Epithelial cell of proximal tubule (primary cell): ENCODE measurements around the gene NT5M. TPM values are rescaled to one million over a fixed set of nuclear protein-coding genes. Genes with fewer than 3 reads are reported as not detected.

ENCODE experiments used
- DNase-seq: peaks from one replicate; pipeline ENCODE4 v3.0.0-alpha.2; 2011; ENCODE audit warnings: low read depth
- H3K4me3 ChIP-seq: 2 replicates; pipeline ENCODE4 v1.5.1; 2011; ENCODE audit warnings: low read depth, mild to moderate bottlenecking, low read length
- total RNA-seq: library from RNA; depleted of rRNA; stranded (reverse); fragments of >200 nt; gene quantifications from 2 replicates; pipeline ENCODE4 v1.2.3, GENCODE V29; 2015
- TF ChIP-seq, protein P1 (sequence below): conservative IDR thresholded peaks from 2 replicates; pipeline ENCODE4 v1.5.1; 2012; ENCODE audit warnings: low read depth, mild to moderate bottlenecking, low read length

The NT5M gene
- total RNA-seq, 1 donor from 2014 or later, result 38.7 TPM

- no peak for DNase-seq
- TF ChIP-seq, protein P1, sequence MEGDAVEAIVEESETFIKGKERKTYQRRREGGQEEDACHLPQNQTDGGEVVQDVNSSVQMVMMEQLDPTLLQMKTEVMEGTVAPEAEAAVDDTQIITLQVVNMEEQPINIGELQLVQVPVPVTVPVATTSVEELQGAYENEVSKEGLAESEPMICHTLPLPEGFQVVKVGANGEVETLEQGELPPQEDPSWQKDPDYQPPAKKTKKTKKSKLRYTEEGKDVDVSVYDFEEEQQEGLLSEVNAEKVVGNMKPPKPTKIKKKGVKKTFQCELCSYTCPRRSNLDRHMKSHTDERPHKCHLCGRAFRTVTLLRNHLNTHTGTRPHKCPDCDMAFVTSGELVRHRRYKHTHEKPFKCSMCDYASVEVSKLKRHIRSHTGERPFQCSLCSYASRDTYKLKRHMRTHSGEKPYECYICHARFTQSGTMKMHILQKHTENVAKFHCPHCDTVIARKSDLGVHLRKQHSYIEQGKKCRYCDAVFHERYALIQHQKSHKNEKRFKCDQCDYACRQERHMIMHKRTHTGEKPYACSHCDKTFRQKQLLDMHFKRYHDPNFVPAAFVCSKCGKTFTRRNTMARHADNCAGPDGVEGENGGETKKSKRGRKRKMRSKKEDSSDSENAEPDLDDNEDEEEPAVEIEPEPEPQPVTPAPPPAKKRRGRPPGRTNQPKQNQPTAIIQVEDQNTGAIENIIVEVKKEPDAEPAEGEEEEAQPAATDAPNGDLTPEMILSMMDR, result no peak
- H3K4me3 ChIP-seq, result no peak overlapping the region
Measured at GRCh38 chr17:17388657-17389496, 85.7 kb downstream of the NT5M start.

GRCh38 chr17:17391668-17392370, 88.6 kb downstream of the NT5M start:
- no peak for DNase-seq
- H3K4me3 ChIP-seq, result no peak overlapping the region
- TF ChIP-seq, protein P1, result no peak

GRCh38 chr17:17393976-17394375, 90.8 kb downstream of the NT5M start:
- DNase-seq, result no peak
- TF ChIP-seq, protein P1, result no peak
- H3K4me3 ChIP-seq, result no peak overlapping the region

- TF ChIP-seq, protein P1, result no peak
- no peak overlapping the region for H3K4me3 ChIP-seq
- no peak for DNase-seq
Measured at GRCh38 chr17:17394494-17394893, 91.3 kb downstream of the NT5M start.

- H3K4me3 ChIP-seq, result no peak overlapping the region
- TF ChIP-seq, protein P1, result no peak
- DNase-seq, result no peak
Measured at GRCh38 chr17:17395246-17395802, 92.2 kb downstream of the NT5M start.

GRCh38 chr17:17395885-17396284, 92.7 kb downstream of the NT5M start:
- TF ChIP-seq, protein P1, result no peak
- DNase-seq, result no peak

More at GRCh38 chr17:17395885-17396284, 92.7 kb downstream of the NT5M start:
- no peak overlapping the region for H3K4me3 ChIP-seq

Other genes with a start within 250 kb of the NT5M start
- 0.92 and 3.3 TPM in 2 replicates for gene PLD6, start 97.0 kb upstream of the NT5M start, total RNA-seq
- gene FLCN, start 66.2 kb upstream of the NT5M start, total RNA-seq, result 16.7 and 21.0 TPM in 2 replicates
- 75.6 and 138 TPM in 2 replicates for gene COPS3, start 22.1 kb upstream of the NT5M start, total RNA-seq
- 11.8 and 14.3 TPM in 2 replicates for gene MED9, start 173.6 kb downstream of the NT5M start, total RNA-seq
- gene RASD1, start 193.0 kb downstream of the NT5M start, total RNA-seq, result 1.2 and 1.4 TPM in 2 replicates